CD14-positive monocyte (primary cell): ENCODE results near the gene CNPY1. TPM values are rescaled to one million over a fixed set of nuclear protein-coding genes. Genes with fewer than 3 reads are reported as not detected.
A peak's percentile ranks its signal among the peaks of the same experiment; 100 is the strongest.

ENCODE experiments used
- DNase-seq, 3 donors: peaks; one replicate each; pipeline ENCODE4 v3.0.0-alpha.2; 2011 to 2022
- H2AFZ ChIP-seq: 2 replicates; pipeline ENCODE4 v1.6.0; 2012; ENCODE audit warnings: mild to moderate bottlenecking, low read depth, low read length, inconsistent platforms; ENCODE audit not compliant: insufficient read depth, poor library complexity, severe bottlenecking
- H3K27ac ChIP-seq, 2 donors: 1 replicate in 1 of 2; 2 replicates in 1 of 2; pipeline ENCODE4 v1.5.1; 2012 to 2013; ENCODE audit warnings: low read length in 2 of 2, control low read depth in 1 of 2, inconsistent platforms in 1 of 2, low read depth in 1 of 2, mild to moderate bottlenecking in 1 of 2
- H3K27me3 ChIP-seq, 2 donors: one replicate each; pipeline versions ENCODE4 v1.6.0 to v1.6.1; 2011 to 2013; ENCODE audit warnings: low read length in 2 of 2; ENCODE audit not compliant: control insufficient read depth in 2 of 2, insufficient read depth in 2 of 2
- H3K36me3 ChIP-seq, 2 donors: replicated peaks in 1 of 2; 1 replicate in 1 of 2; 2 replicates in 1 of 2; pipeline versions ENCODE4 v1.5.1 to v1.6.1; 2012 to 2013; ENCODE audit warnings: low read length in 2 of 2, control low read depth in 1 of 2, inconsistent platforms in 1 of 2, mild to moderate bottlenecking in 1 of 2; ENCODE audit not compliant: insufficient read depth in 2 of 2, control insufficient read depth in 1 of 2
- H3K4me1 ChIP-seq, 2 donors: 1 replicate in 1 of 2; 2 replicates in 1 of 2; pipeline versions ENCODE4 v1.5.1 to v1.6.1; 2012 to 2013; ENCODE audit warnings: low read length in 2 of 2, control low read depth in 1 of 2, inconsistent platforms in 1 of 2, mild to moderate bottlenecking in 1 of 2, moderate library complexity in 1 of 2; ENCODE audit not compliant: insufficient read depth in 2 of 2, control insufficient read depth in 1 of 2
- H3K4me2 ChIP-seq: replicated peaks from 2 replicates; pipeline ENCODE3; 2012; ENCODE audit warnings: low read length, moderate library complexity, mild to moderate bottlenecking; ENCODE audit not compliant: poor library complexity, severe bottlenecking; ENCODE audit errors: extremely low read depth
- H3K4me3 ChIP-seq, 3 experiments: fragments of 200-600 bp in 1 of 3; sonication (generic) in 1 of 3; replicated peaks in 1 of 3; 1 replicate in 2 of 3; 2 replicates in 1 of 3; pipeline ENCODE4 v1.5.1; 2011 to 2013; ENCODE audit warnings: low read length in 3 of 3, mild to moderate bottlenecking in 3 of 3, control low read depth in 2 of 3, low read depth in 2 of 3, inconsistent platforms in 1 of 3, moderate library complexity in 1 of 3
- H3K79me2 ChIP-seq: 2 replicates; pipeline ENCODE4 v1.6.0; 2012; ENCODE audit warnings: mild to moderate bottlenecking, control low read depth, inconsistent platforms, low read length, moderate library complexity; ENCODE audit not compliant: insufficient read depth
- H3K9ac ChIP-seq: 2 replicates; pipeline ENCODE4 v1.6.0; 2017; ENCODE audit warnings: low read length, mild to moderate bottlenecking; ENCODE audit not compliant: insufficient read depth, poor library complexity, severe bottlenecking
- H3K9me3 ChIP-seq, 2 donors: replicated peaks in 1 of 2; 1 replicate in 1 of 2; 2 replicates in 1 of 2; pipeline versions ENCODE4 v1.5.1 to v1.6.1; 2012 to 2013; ENCODE audit warnings: low read length in 2 of 2, control low read depth in 1 of 2; ENCODE audit not compliant: control insufficient read depth in 1 of 2, insufficient read depth in 1 of 2
- H4K20me1 ChIP-seq: 2 replicates; pipeline ENCODE4 v1.6.0; 2012; ENCODE audit warnings: mild to moderate bottlenecking, low read length, control low read depth, moderate library complexity; ENCODE audit not compliant: insufficient read depth
- H3K27ac Mint-ChIP-seq, 7 donors: one replicate each; pipeline ENCODE4 v1.8.0; 2020; ENCODE audit warnings: mild to moderate bottlenecking in 7 of 7, mixed read lengths in 7 of 7, moderate library complexity in 6 of 7, inconsistent platforms in 2 of 7
- H3K27me3 Mint-ChIP-seq, 3 donors: one replicate each; pipeline ENCODE4 v1.8.0; 2021 to 2022; ENCODE audit warnings: low read depth in 3 of 3, mild to moderate bottlenecking in 3 of 3, mixed read lengths in 3 of 3, moderate library complexity in 3 of 3, inconsistent platforms in 1 of 3
- H3K36me3 Mint-ChIP-seq, 2 donors: one replicate each; pipeline ENCODE4 v1.8.0; 2020; ENCODE audit warnings: mixed read lengths in 2 of 2, inconsistent platforms in 1 of 2, mild to moderate bottlenecking in 1 of 2
- H3K4me1 Mint-ChIP-seq: one replicate; pipeline ENCODE4 v1.8.0; 2020; ENCODE audit warnings: mild to moderate bottlenecking, mixed read lengths
- H3K4me3 Mint-ChIP-seq, 2 donors: one replicate each; pipeline ENCODE4 v1.8.0; 2020; ENCODE audit warnings: mild to moderate bottlenecking in 2 of 2, mixed read lengths in 2 of 2, moderate library complexity in 1 of 2
- H3K9me3 Mint-ChIP-seq, 7 donors: one replicate each; pipeline ENCODE4 v1.8.0; 2020 to 2022; ENCODE audit warnings: mixed read lengths in 7 of 7, mild to moderate bottlenecking in 6 of 7, moderate library complexity in 6 of 7, inconsistent platforms in 2 of 7
- WGBS: methylation state at CpG from one replicate; pipeline ENCODE4 v1.1.5; 2013; ENCODE audit warnings: missing lambda C conversion rate; ENCODE audit not compliant: insufficient coverage; 5-methylcytosine and 5-hydroxymethylcytosine counted together
- intact Hi-C, 2 donors: fragments of 100-400 bp; cut with micrococcal nuclease; formaldehyde crosslinking; loops; one replicate each; pipeline versions ENCODE4 v1.15.0 to v1.15.1; 2023
- polyA plus RNA-seq, 3 donors: library from polyadenylated mRNA; depleted of rRNA in 1 of 3; unstranded in 2 of 3; stranded (reverse) in 1 of 3; fragments of 300-500 nt in 2 of 3; fragments of >200 nt in 1 of 3; fragmentation: Illumina TruSeq in 2 of 3; gene quantifications; 1 replicate in 2 of 3; 2 replicates in 1 of 3; pipeline ENCODE4 v1.2.3, GENCODE V29; 2012 to 2021
- TF ChIP-seq, protein P1 (sequence below): fragments of 200-600 bp; IDR thresholded peaks from one replicate; pipeline ENCODE4 v1.8.0; 2022; ENCODE audit warnings: antibody characterized with exemption, mild to moderate bottlenecking

CNPY1 gene
- polyA plus RNA-seq, 3 donors = not detected

DNA sequence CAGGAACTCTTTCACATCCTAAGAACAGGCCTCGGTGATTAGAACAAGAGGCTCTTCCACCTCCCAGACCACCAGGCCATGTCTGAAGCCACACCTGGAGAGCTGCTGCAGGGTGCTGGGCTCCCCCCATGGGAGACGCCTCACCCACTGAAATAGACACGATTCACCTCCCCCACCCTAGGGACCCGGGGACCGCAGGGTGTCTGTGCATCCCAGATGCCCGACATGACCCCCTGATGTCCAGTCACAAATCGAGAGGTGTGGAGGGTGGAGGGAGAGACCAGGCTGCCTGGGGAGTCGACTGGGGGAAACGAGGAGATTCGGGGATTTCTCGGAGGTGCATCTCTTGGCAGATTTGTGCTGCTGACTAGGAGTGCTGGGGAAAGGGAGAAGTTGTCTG, 31.0 kb downstream of the CNPY1 start:
- peaks cover 0 to 3% (median 0%) of the 10 kb centered on the region in 7 donors for H3K9me3 Mint-ChIP-seq
- Histone ChIP-seq H2AFZ (no peak overlapping the region), H3K4me3 (no peak overlapping the region), H3K9me3 (peaks cover 0 to 4% of the 10 kb centered on the region in 2 donors), H3K27ac (no peak overlapping the region), H3K4me2 (no peak overlapping the region), H3K36me3 (no peaks in the 10 kb centered on the region), H3K79me2 (no peaks in the 10 kb centered on the region), H3K9ac (no peak overlapping the region), H4K20me1 (no peaks in the 10 kb centered on the region), H3K27me3 (peaks cover 33 to 75% of the 10 kb centered on the region in 2 donors), H3K4me1 (peaks cover under 1 to 1% of the 10 kb centered on the region in 2 donors)
- no peak overlapping the region for H3K4me3 Mint-ChIP-seq
- H3K27me3 Mint-ChIP-seq = peaks cover 58 to 93% (median 75%) of the 10 kb centered on the region in 3 donors
- 83% methylated on average over 7 of the region's 11 CpGs for WGBS
- peaks cover 1% of the 10 kb centered on the region for H3K4me1 Mint-ChIP-seq
- intact Hi-C loops = no loop called here
- H3K27ac Mint-ChIP-seq = peak overlapping the region in 1 of 7 donors; percentile 51
- TF ChIP-seq, protein P1, sequence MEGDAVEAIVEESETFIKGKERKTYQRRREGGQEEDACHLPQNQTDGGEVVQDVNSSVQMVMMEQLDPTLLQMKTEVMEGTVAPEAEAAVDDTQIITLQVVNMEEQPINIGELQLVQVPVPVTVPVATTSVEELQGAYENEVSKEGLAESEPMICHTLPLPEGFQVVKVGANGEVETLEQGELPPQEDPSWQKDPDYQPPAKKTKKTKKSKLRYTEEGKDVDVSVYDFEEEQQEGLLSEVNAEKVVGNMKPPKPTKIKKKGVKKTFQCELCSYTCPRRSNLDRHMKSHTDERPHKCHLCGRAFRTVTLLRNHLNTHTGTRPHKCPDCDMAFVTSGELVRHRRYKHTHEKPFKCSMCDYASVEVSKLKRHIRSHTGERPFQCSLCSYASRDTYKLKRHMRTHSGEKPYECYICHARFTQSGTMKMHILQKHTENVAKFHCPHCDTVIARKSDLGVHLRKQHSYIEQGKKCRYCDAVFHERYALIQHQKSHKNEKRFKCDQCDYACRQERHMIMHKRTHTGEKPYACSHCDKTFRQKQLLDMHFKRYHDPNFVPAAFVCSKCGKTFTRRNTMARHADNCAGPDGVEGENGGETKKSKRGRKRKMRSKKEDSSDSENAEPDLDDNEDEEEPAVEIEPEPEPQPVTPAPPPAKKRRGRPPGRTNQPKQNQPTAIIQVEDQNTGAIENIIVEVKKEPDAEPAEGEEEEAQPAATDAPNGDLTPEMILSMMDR = no peak
- no peaks in the 10 kb centered on the region for H3K36me3 Mint-ChIP-seq
- no peak for DNase-seq

DNA sequence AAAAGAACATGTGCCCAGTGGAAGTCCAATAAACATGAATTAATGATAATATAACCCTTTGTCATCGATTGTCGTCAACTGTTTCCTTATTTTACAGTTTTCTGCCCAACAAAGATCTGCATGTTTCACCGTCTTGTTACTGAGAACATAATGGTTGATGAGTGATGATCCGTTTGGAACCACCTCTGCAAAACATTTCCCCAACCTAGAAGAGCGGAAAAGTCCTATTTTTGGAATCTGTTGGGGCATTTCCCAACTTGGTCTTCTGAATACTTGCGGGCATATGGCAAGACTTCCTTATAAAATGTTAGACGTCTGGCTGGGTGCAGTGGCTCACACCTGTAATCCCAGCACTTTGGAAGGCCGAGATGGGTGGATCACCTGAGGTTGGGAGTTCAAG, 32.1 kb downstream of the CNPY1 start:
- intact Hi-C loops = no loop called here
- H3K36me3 ChIP-seq = no peaks in the 10 kb centered on the region
- H3K27me3 Mint-ChIP-seq = peaks cover 64 to 96% (median 80%) of the 10 kb centered on the region in 3 donors

More for the DNA sequence above, 32.1 kb downstream of the CNPY1 start:
- H4K20me1 ChIP-seq = no peaks in the 10 kb centered on the region
- H3K27me3 ChIP-seq = peaks cover 40 to 81% of the 10 kb centered on the region in 2 donors
- H3K79me2 ChIP-seq = no peaks in the 10 kb centered on the region
- H3K4me2 ChIP-seq = no peak overlapping the region
- no peak overlapping the region for H3K9ac ChIP-seq
- peak overlapping the region in 1 of 2 donors; percentile 23 for H3K4me3 Mint-ChIP-seq
- peaks cover 0 to 2% of the 10 kb centered on the region in 2 donors for H3K36me3 Mint-ChIP-seq
- no peak overlapping the region for H3K27ac ChIP-seq
- H3K9me3 ChIP-seq = peaks cover 0 to 4% of the 10 kb centered on the region in 2 donors
- H3K9me3 Mint-ChIP-seq = peaks cover 0 to 7% (median 3%) of the 10 kb centered on the region in 7 donors
- no peak overlapping the region for H2AFZ ChIP-seq
- WGBS = 57% methylated on average over 1 of the region's 8 CpGs
- no peak overlapping the region for H3K4me3 ChIP-seq
- no peak overlapping the region for H3K27ac Mint-ChIP-seq
- H3K4me1 Mint-ChIP-seq = peaks cover 7% of the 10 kb centered on the region
- TF ChIP-seq, protein P1 = no peak
- no peak for DNase-seq
- H3K4me1 ChIP-seq = peaks cover 9 to 11% of the 10 kb centered on the region in 2 donors
